MCF 10A (cell line): ENCODE results near the gene NCOA4. TPM values are rescaled to one million over a fixed set of nuclear protein-coding genes. Genes with fewer than 3 reads are reported as not detected.
"Not testable (repeated sequence)": the region's sequence is repeated elsewhere in the genome, so short reads cannot be mapped to it uniquely, and the experiment has no call there.

ENCODE experiments used
- BruUV-seq: library from RNA; stranded (reverse); fragments of 400-500 nt; replicated peaks from 2 replicates; lab custom pipeline; 2021; lab: Mats Ljungman, UMichigan
- CTCF ChIA-PET: fragments of 300-600 bp; sonication (Branson Sonifier 250); formaldehyde crosslinking; extraction: SDS; loops from one replicate; lab custom pipeline; 2021; ENCODE audit warnings: antibody characterized with exemption, inconsistent platforms; lab: Yijun Ruan, JAX
- POLR2A ChIA-PET: fragments of 300-600, 350-650 bp; sonication (Branson Sonifier 250); formaldehyde crosslinking; extraction: SDS; loops from one replicate; lab custom pipeline; 2020; ENCODE audit warnings: antibody characterized with exemption, inconsistent platforms; lab: Yijun Ruan, JAX
- DNase-seq: peaks from one replicate; pipeline ENCODE4 v3.0.0-alpha.2; 2018; ENCODE audit not compliant: unreplicated experiment
- H3K27ac Mint-ChIP-seq: one replicate; pipeline ENCODE4 v1.8.0; 2022; ENCODE audit warnings: mild to moderate bottlenecking, low read depth, mixed read lengths; ENCODE audit not compliant: unreplicated experiment
- H3K27me3 Mint-ChIP-seq: one replicate; pipeline ENCODE4 v1.8.0; 2022; ENCODE audit warnings: mixed read lengths; ENCODE audit not compliant: insufficient read depth, unreplicated experiment
- H3K36me3 Mint-ChIP-seq: one replicate; pipeline ENCODE4 v1.8.0; 2022; ENCODE audit warnings: mild to moderate bottlenecking, moderate library complexity, mixed read lengths; ENCODE audit not compliant: insufficient read depth, unreplicated experiment
- H3K4me1 Mint-ChIP-seq: one replicate; pipeline ENCODE4 v1.8.0; 2022; ENCODE audit warnings: mixed read lengths; ENCODE audit not compliant: insufficient read depth, unreplicated experiment
- H3K4me3 Mint-ChIP-seq: one replicate; pipeline ENCODE4 v1.8.0; 2022; ENCODE audit warnings: mild to moderate bottlenecking, moderate library complexity, mixed read lengths; ENCODE audit not compliant: unreplicated experiment
- H3K9me3 Mint-ChIP-seq: one replicate; pipeline ENCODE4 v1.8.0; 2022; ENCODE audit warnings: mixed read lengths; ENCODE audit not compliant: unreplicated experiment
- CTCF ChIP-seq: fragments of 200-600 bp; IDR thresholded peaks from one replicate; pipeline ENCODE4 v1.8.0; 2022; ENCODE audit warnings: antibody characterized with exemption, mild to moderate bottlenecking; ENCODE audit not compliant: unreplicated experiment
- intact Hi-C: fragments of 100-400 bp; cut with micrococcal nuclease; formaldehyde crosslinking; loops from 2 replicates; pipeline ENCODE4 v1.14.1; 2022
- total RNA-seq: library from RNA; stranded (reverse); gene quantifications from 2 replicates; pipeline ENCODE4 v1.2.3, GENCODE V29; 2022

NCOA4 gene
- total RNA-seq, 1 experiment from 2014 or later: 81.6 TPM

- H3K4me3 Mint-ChIP-seq, H3K4me1 Mint-ChIP-seq, H3K27ac Mint-ChIP-seq, H3K9me3 Mint-ChIP-seq, BruUV-seq, H3K27me3 Mint-ChIP-seq, POLR2A ChIA-PET: not testable (repeated sequence)
- intact Hi-C loops: loop anchor here (2.0 kb wide), 1 partner anchor 45 kb away; no protein-coding TSS in a partner anchor
- TF ChIP-seq CTCF: peak; percentile 28
- DNase-seq: peak; percentile 58
- CTCF ChIA-PET: interaction anchor here (0.7 to 2.3 kb wide), 2 partner anchors 40 to 46 kb away, joined by 3 to 7 read pairs; no protein-coding TSS in a partner anchor
- H3K36me3 Mint-ChIP-seq: peaks cover 23% of the 10 kb centered on the region
Measured at GRCh38 chr10:45983538-45984186, 46.8 kb downstream of the NCOA4 start.

- POLR2A ChIA-PET, H3K27ac Mint-ChIP-seq, H3K4me1 Mint-ChIP-seq, CTCF ChIA-PET, H3K27me3 Mint-ChIP-seq, BruUV-seq, DNase-seq, intact Hi-C loops, H3K9me3 Mint-ChIP-seq, H3K4me3 Mint-ChIP-seq: not testable (repeated sequence)
- H3K36me3 Mint-ChIP-seq: peaks cover 25% of the 10 kb centered on the region
Measured at GRCh38 chr10:45981367-45981766, 49.1 kb downstream of the NCOA4 start.

GRCh38 chr10:45978554-45978953, 51.9 kb downstream of the NCOA4 start:
- H3K27me3 Mint-ChIP-seq, H3K4me1 Mint-ChIP-seq, BruUV-seq, H3K9me3 Mint-ChIP-seq, H3K27ac Mint-ChIP-seq, intact Hi-C loops, POLR2A ChIA-PET, DNase-seq, H3K4me3 Mint-ChIP-seq: not testable (repeated sequence)
- peaks cover 18% of the 10 kb centered on the region for H3K36me3 Mint-ChIP-seq
- CTCF ChIA-PET: interaction anchor here (0.7 kb wide), 1 partner anchor 8 kb away, joined by 3 read pairs; no protein-coding TSS in a partner anchor

GRCh38 chr10:45974041-45974440, 56.4 kb downstream of the NCOA4 start:
- POLR2A ChIA-PET, DNase-seq, H3K9me3 Mint-ChIP-seq, H3K27me3 Mint-ChIP-seq, BruUV-seq, intact Hi-C loops: not testable (repeated sequence)
- CTCF ChIA-PET: interaction anchor here (0.6 to 1.8 kb wide), 2 partner anchors 42 to 47 kb away, joined by 3 to 4 read pairs; no protein-coding TSS in a partner anchor
- Mint-ChIP-seq H3K36me3 (peaks cover 13% of the 10 kb centered on the region), H3K4me1 (peaks cover 22% of the 10 kb centered on the region), H3K27ac (peak overlapping the region; percentile 96), H3K4me3 (peak overlapping the region; percentile 97)

- H3K9me3 Mint-ChIP-seq, H3K36me3 Mint-ChIP-seq, H3K27me3 Mint-ChIP-seq, DNase-seq, intact Hi-C loops: not testable (repeated sequence)
- H3K4me1 Mint-ChIP-seq: peaks cover 22% of the 10 kb centered on the region
- TSS peak; percentile 66 for BruUV-seq
- H3K4me3 Mint-ChIP-seq: peak overlapping the region; percentile 97
- ChIA-PET CTCF (interaction anchor here (0.7 to 1.8 kb wide), 3 partner anchors 49 to 525 kb away, joined by 4 read pairs; no protein-coding TSS in a partner anchor), POLR2A (interaction anchor here (1.0 to 2.4 kb wide), 5 partner anchors 14 to 56 kb away, joined by 3 to 16 read pairs (median 3); partner anchors contain the start of gene NCOA4)
- H3K27ac Mint-ChIP-seq: peak overlapping the region; percentile 96
Measured at GRCh38 chr10:45972813-45973169, 57.6 kb downstream of the NCOA4 start.

- H3K36me3 Mint-ChIP-seq, intact Hi-C loops, H3K9me3 Mint-ChIP-seq, H3K27me3 Mint-ChIP-seq: not testable (repeated sequence)
- Mint-ChIP-seq H3K4me3 (peak within 1 kb of the TSS; percentile 97), H3K27ac (peak within 1 kb of the TSS; percentile 96), H3K4me1 (peaks cover 22% of the 10 kb centered on the region)
- peak; percentile 86 for DNase-seq
- BruUV-seq: TSS peak; percentile 65
- ChIA-PET CTCF (interaction anchor here (0.7 to 1.8 kb wide), 2 partner anchors 49 to 525 kb away, joined by 4 read pairs; no protein-coding TSS in a partner anchor), POLR2A (interaction anchor here (0.7 to 2.4 kb wide), 7 partner anchors 14 to 268 kb away, joined by 3 to 16 read pairs (median 3); partner anchors contain the start of gene NCOA4)
Measured at GRCh38 chr10:45972106-45972812, 58.2 kb downstream of the NCOA4 start, which contains the start of gene TIMM23. Gene TIMM23 (plus strand): TSS chr10:45972489. CDS start chr10:45972625, 136 bp downstream.

- H3K4me3 Mint-ChIP-seq: peak overlapping the region; percentile 97
Measured at GRCh38 chr10:45971742-45972105, 58.7 kb downstream of the NCOA4 start.

GRCh38 chr10:45971019-45971418, 59.4 kb downstream of the NCOA4 start:
- POLR2A ChIA-PET: interaction anchor here (2.4 kb wide), 1 partner anchor 58 kb away, joined by 16 read pairs; the partner anchor contains the start of gene NCOA4
- H3K27me3 Mint-ChIP-seq, CTCF ChIA-PET, H3K9me3 Mint-ChIP-seq, intact Hi-C loops, H3K36me3 Mint-ChIP-seq, BruUV-seq, DNase-seq: not testable (repeated sequence)
- Mint-ChIP-seq H3K27ac (peak overlapping the region; percentile 96), H3K4me1 (peaks cover 29% of the 10 kb centered on the region), H3K4me3 (peak overlapping the region; percentile 97)

More at GRCh38 chr10:45971742-45972105, 58.7 kb downstream of the NCOA4 start:
- H3K4me1 Mint-ChIP-seq: peaks cover 24% of the 10 kb centered on the region
- intact Hi-C loops, DNase-seq, H3K27me3 Mint-ChIP-seq, H3K36me3 Mint-ChIP-seq, CTCF ChIA-PET, BruUV-seq, H3K9me3 Mint-ChIP-seq: not testable (repeated sequence)
- H3K27ac Mint-ChIP-seq: peak overlapping the region; percentile 96
- POLR2A ChIA-PET: interaction anchor here (0.7 to 2.4 kb wide), 4 partner anchors 15 to 57 kb away, joined by 3 to 16 read pairs (median 4); partner anchors contain the start of gene NCOA4
